GM18951 (cell line): ENCODE data around the gene XRN2.

ENCODE experiments used
- POLR2A ChIP-seq: IDR thresholded peaks from 4 replicates; pipeline ENCODE4 v1.6.1; 2011; ENCODE audit warnings: mild to moderate bottlenecking; ENCODE audit not compliant: insufficient read length, insufficient read depth; ENCODE audit errors: extremely low read depth
- in situ Hi-C: fragments of 300-500 bp; cut with MboI; formaldehyde crosslinking; loops from one replicate; pipeline ENCODE4 v1.12.0; 2022; ENCODE audit warnings: low sequenced_read_pairs, mixed read lengths, inconsistent platforms; ENCODE audit not compliant: unreplicated experiment

The XRN2 gene

GRCh38 chr20:21279706-21280521, 23.2 kb upstream of the XRN2 start:
- in situ Hi-C loops, result no loop called here
- TF ChIP-seq POLR2A, result no peak

DNA sequence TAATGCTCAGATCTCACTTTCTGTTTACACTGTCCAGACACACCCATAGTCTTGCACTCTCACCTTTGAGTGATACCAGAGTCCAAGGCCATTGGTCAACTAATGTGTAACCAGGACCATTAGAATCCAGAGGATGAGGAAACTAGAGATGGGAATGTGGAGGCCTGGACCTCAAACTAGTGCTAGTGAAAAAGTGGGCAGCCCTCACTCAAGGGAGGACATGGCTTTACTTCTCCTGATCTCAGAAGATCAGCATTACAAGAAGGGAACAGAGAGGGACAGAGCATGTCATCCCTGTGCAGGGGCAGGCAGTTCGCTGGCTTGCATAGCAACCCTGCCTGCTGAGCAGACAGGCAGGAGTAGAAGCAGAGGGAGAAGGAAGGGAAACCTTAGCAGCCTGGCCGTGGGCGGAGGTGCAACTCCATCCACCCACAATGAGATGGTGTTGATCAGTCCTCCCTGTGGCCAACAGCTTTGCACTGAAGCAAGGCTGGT, 22.6 kb upstream of the XRN2 start:
- no peak for TF ChIP-seq POLR2A
- in situ Hi-C loops, result no loop called here

DNA sequence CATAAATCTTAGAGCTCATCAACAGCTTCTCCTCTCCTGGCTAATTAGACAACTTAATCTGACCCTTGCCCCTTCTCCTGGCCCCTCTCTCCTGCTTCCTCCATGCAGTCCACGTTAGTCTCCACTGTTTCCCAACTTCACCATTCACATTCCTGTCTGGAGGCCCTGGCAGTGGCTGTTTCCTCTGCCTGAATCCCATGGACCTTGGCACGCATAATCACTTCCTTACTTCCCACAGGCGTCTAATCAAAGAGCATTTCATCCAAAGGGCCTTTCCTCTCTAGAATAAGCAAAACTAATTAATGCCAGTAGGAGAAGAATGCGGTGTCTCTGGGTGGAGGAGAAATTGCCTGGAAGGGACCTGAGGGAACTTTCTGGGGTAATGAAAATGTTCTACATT, 16.4 kb upstream of the XRN2 start:
- no peak for TF ChIP-seq POLR2A
- in situ Hi-C loops, result no loop called here

DNA sequence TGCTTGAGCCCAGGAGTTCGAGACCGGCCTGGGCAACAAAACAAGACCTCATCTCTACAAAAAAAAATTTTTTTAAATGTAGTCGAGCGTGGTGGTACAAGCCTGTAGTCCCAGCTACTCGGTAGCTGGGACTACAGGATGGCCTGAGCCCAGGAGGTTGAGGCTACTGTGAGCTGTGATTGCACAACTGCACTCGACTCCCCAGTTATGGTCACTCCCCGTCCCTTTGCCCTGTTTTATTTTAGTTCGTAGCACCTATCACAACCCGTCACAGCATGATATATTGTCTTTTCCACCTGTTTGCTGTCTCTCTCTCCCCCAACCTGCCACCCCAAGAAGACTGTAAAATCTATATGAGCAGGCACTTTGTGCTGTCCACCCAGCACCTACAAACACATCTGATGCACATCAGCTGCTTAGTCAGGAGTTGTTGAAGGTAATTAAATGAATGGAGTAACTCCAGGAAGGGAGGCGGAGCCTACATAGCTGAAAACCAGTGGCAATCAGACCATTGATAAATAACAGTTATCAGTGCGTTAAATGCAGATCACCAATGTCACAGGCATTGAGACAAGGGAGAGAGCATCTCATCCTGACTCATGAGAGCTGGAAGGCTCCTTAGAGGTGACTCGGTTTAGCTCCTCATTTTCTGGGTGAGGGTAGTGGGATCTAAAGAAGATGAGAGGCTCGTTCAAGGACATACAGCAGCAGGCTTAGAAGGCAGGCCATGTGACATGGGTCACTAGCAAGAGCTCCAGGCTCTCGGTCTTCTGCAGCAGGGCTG, 14.4 kb upstream of the XRN2 start:
- no peak for TF ChIP-seq POLR2A
- in situ Hi-C loops, result no loop called here

- in situ Hi-C loops, result no loop called here
- no peak for TF ChIP-seq POLR2A
Measured at GRCh38 chr20:21289651-21290050, 13.5 kb upstream of the XRN2 start.

DNA sequence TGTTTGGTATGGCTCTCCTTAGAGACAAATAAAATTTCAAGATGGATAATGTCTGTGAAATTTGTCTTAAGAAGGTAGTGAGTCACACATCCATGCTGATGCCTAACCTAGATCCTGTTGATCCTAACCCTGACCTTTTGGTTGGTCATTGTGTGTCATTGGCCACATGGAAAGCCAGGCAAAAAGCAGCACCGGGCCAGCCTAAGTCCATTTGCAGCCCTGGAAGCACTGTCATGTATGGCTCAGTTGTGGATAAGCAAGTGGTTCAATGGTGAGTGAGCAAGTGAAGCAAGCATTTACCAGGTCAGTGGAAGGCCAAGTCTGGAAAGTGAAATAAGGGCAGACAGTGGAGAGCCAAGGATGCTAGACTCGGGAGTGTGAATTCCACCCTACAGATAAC, 12.1 kb upstream of the XRN2 start:
- in situ Hi-C loops, result no loop called here
- no peak for TF ChIP-seq POLR2A

DNA sequence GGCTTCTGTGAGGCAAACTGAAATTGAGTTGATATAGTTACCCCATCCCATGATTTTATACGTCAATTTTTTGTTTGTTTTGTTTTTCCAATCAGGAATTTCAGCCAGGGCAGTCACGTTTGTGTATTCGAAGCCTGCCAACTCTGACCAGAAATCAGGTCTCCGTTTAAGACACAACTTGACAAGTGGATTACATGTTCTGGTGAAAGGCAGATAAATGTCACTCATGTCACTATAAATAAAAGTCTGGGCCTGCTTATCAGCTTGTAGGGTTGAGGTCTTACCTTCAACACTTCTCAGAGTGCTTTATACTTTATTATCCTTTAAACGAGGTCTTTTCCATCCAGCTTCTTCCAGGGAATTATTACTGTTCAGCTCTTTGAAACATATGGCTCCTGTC, 8.4 kb upstream of the XRN2 start:
- TF ChIP-seq POLR2A, result no peak
- in situ Hi-C loops, result no loop called here

- no peak for TF ChIP-seq POLR2A
- in situ Hi-C loops, result no loop called here
Measured at GRCh38 chr20:21301940-21302663, 1.0 kb upstream of the XRN2 start.

- TF ChIP-seq POLR2A, result no peak
- in situ Hi-C loops, result no loop called here
Measured at GRCh38 chr20:21302664-21303060, 469 bp upstream of the XRN2 start.

- TF ChIP-seq POLR2A, result no peak
- in situ Hi-C loops, result no loop called here
Measured at GRCh38 chr20:21303872-21304586, 898 bp downstream of the XRN2 start.

GRCh38 chr20:21308340-21308739, 5.2 kb downstream of the XRN2 start:
- TF ChIP-seq POLR2A, result no peak
- in situ Hi-C loops, result no loop called here

- in situ Hi-C loops, result no loop called here
- no peak for TF ChIP-seq POLR2A
Measured at GRCh38 chr20:21309678-21310467, 6.7 kb downstream of the XRN2 start.
